Measurements from ENCODE around the gene MBD2. TPM values are rescaled to one million over a fixed set of nuclear protein-coding genes. Genes with fewer than 3 reads are reported as not detected.
A peak's percentile ranks its signal among the peaks of the same experiment; 100 is the strongest.
"Not testable (repeated sequence)": the region's sequence is repeated elsewhere in the genome, so short reads cannot be mapped to it uniquely, and the experiment has no call there.

Gene MBD2
- total RNA-seq, 2 experiments from 2014 or later: 116 to 133 TPM

DNA sequence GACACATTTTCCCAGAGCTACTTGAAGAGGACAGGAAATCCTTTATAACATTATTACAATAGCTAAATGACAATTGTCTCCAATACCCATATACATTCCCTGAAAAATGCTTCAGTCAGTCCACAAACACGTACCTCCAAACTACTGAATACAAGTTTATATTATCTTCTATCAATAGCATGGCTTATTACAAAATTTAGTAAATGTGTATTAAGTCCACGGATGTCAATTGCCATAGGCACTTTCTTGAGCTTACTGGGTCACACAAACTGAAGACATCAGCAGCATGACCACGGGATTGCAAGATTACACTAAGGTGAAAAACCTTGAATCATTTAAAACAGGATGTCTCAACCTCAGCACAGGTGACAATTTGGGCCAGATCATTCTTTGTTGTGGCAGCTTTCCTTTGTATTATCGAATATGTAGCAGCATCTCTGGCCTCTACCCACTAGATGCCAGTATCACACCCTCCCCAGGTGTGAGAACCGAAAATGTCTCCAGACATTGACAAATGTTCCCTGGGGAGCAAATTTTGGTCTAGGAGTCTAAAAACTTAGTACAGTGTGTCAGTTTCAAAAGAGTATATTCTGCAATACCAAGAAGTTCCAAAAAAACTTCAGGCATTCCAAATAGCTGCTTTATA is 1.4 kb downstream of the MBD2 start:
- H3K27me3 Mint-ChIP-seq: no peaks in the 10 kb centered on the region
- peak overlapping the region; percentile 96 for H3K4me3 Mint-ChIP-seq
- H3K27ac Mint-ChIP-seq: peak overlapping the region; percentile 94
- H3K9me3 Mint-ChIP-seq: no peaks in the 10 kb centered on the region
- DNase-seq: peak; percentile 31
- peaks cover 15% of the 10 kb centered on the region for H3K36me3 Mint-ChIP-seq
- peaks cover 38% of the 10 kb centered on the region for H3K4me1 Mint-ChIP-seq

- no peak for DNase-seq
- Mint-ChIP-seq H3K27ac (no peak overlapping the region), H3K36me3 (peaks cover 15% of the 10 kb centered on the region), H3K9me3 (no peaks in the 10 kb centered on the region), H3K4me1 (peaks cover 52% of the 10 kb centered on the region), H3K4me3 (no peak overlapping the region), H3K27me3 (no peaks in the 10 kb centered on the region)
Measured at GRCh38 chr18:54220406-54220805, 4.1 kb downstream of the MBD2 start.

GRCh38 chr18:54218803-54219202 is 5.7 kb downstream of the MBD2 start:
- not testable (repeated sequence) for H3K4me3 Mint-ChIP-seq, H3K27me3 Mint-ChIP-seq, H3K27ac Mint-ChIP-seq, H3K9me3 Mint-ChIP-seq, DNase-seq
- Mint-ChIP-seq H3K36me3 (peaks cover 20% of the 10 kb centered on the region), H3K4me1 (peaks cover 53% of the 10 kb centered on the region)

DNA sequence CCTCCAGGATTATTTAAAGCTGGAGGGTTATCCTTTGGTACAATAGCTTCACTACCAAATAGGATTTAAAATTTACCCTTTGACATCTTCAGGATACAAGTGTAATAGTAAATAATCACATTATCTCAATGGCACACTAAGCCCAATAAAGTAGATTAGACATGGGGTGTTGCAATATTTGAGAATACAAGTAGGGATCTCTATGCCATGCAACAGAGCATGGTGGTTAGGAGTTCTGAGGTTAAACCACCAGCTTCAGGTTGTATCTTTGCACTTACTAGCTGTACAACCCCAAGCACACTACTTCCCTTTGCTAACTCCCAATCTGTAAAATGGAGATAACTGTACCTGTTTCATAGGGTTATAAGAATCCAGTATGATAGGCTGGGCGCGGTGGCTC is 6.2 kb downstream of the MBD2 start:
- Mint-ChIP-seq H3K4me1 (peaks cover 55% of the 10 kb centered on the region), H3K36me3 (peaks cover 20% of the 10 kb centered on the region), H3K27me3 (no peaks in the 10 kb centered on the region), H3K27ac (no peak overlapping the region), H3K4me3 (no peak overlapping the region), H3K9me3 (no peaks in the 10 kb centered on the region)
- no peak for DNase-seq

GRCh38 chr18:54217624-54218023 is 6.8 kb downstream of the MBD2 start:
- H3K9me3 Mint-ChIP-seq: no peaks in the 10 kb centered on the region
- peaks cover 20% of the 10 kb centered on the region for H3K36me3 Mint-ChIP-seq
- peaks cover 50% of the 10 kb centered on the region for H3K4me1 Mint-ChIP-seq
- DNase-seq: no peak
- no peaks in the 10 kb centered on the region for H3K27me3 Mint-ChIP-seq
- H3K4me3 Mint-ChIP-seq: no peak overlapping the region
- no peak overlapping the region for H3K27ac Mint-ChIP-seq

DNA sequence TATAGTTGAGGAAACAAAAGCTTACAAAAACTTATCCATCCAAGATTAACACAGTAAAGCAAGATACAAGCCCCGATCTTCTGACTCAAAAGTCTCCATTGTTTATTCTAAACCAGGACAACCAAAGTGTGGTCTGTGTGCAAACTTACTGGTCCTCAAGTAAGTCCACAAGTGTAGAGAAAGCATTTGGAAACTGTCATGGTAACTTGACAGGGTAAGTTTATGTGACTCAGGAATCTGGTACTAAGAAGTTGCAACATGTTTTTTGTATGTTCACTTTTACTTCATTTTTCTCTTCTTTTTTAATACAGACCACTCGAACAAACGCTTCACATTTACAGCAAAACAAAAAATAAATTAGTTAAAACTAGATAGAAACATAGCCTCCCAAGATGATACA is 9.4 kb downstream of the MBD2 start:
- Mint-ChIP-seq H3K27me3 (no peaks in the 10 kb centered on the region), H3K36me3 (peaks cover 12% of the 10 kb centered on the region), H3K27ac (no peak overlapping the region), H3K4me1 (peaks cover 48% of the 10 kb centered on the region), H3K4me3 (no peak overlapping the region), H3K9me3 (no peaks in the 10 kb centered on the region)
- DNase-seq: no peak

GRCh38 chr18:54210463-54210862 is 14.0 kb downstream of the MBD2 start:
- no peaks in the 10 kb centered on the region for H3K9me3 Mint-ChIP-seq
- no peaks in the 10 kb centered on the region for H3K27me3 Mint-ChIP-seq
- DNase-seq: no peak
- H3K36me3 Mint-ChIP-seq: peaks cover 10% of the 10 kb centered on the region
- peak overlapping the region; percentile 52 for H3K27ac Mint-ChIP-seq
- peaks cover 53% of the 10 kb centered on the region for H3K4me1 Mint-ChIP-seq
- H3K4me3 Mint-ChIP-seq: no peak overlapping the region

DNA sequence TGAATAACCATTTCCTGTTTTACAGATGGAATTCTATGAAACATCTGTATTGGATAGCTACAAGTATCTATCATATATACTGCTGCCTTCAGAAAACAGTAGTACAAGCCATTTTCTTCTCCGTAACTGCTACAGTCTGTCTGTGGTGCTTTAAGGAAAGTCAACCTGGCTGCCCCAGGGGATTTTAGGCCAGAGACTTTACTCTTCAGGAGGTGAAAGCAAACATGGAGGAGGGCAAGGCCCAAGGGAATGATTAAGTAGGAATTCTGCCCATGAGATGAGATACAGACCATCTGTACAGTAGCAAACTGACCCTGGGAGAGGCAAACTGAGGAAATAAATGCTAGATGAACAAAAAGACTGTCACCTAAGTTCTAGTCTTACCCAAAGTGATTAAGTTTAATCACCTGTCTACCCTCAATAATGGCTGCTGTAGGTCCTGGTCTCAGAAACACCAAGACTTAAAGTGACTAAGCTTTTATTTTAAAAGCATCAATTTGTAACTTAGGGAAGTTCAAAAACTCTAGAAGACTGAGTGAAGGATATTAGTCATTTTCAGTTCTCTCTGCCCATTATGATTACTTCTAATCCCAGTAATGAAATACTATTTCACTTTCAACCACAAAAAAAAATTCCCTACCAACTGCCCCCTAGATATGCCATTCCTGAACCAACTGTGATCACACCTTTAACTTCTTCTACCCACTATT is 14.8 kb downstream of the MBD2 start:
- H3K27ac Mint-ChIP-seq: peak overlapping the region; percentile 84

GRCh38 chr18:54206447-54206846 is 18.0 kb downstream of the MBD2 start:
- peaks cover 22% of the 10 kb centered on the region for H3K36me3 Mint-ChIP-seq
- no peak for DNase-seq
- no peaks in the 10 kb centered on the region for H3K9me3 Mint-ChIP-seq
- H3K27me3 Mint-ChIP-seq: no peaks in the 10 kb centered on the region
- no peak overlapping the region for H3K4me3 Mint-ChIP-seq
- peak overlapping the region; percentile 1 for H3K27ac Mint-ChIP-seq
- peaks cover 39% of the 10 kb centered on the region for H3K4me1 Mint-ChIP-seq

More for the DNA sequence above, 14.8 kb downstream of the MBD2 start:
- H3K4me1 Mint-ChIP-seq: peaks cover 48% of the 10 kb centered on the region
- no peaks in the 10 kb centered on the region for H3K27me3 Mint-ChIP-seq
- peaks cover 7% of the 10 kb centered on the region for H3K36me3 Mint-ChIP-seq
- H3K4me3 Mint-ChIP-seq: peak overlapping the region; percentile 48
- no peaks in the 10 kb centered on the region for H3K9me3 Mint-ChIP-seq
- DNase-seq: no peak

DNA sequence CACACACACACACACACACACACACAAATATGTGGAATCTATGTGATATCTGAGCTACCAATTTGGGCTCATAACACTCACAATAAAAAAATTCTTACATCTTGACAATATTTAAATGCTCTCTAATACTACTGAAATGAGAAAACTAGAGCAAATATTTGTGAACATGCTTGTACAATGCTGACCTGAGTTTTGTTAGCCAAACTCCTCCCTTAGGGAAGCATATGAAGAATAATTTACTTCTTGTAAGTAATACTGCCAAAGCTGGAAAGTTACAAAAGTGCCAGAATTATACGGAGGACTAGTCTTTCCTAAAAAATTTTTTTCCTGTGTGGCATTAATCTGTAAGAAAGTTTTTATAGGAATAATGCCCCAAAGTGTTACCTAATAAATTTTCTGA is 18.5 kb downstream of the MBD2 start:
- Mint-ChIP-seq H3K27me3 (no peaks in the 10 kb centered on the region), H3K4me1 (peaks cover 37% of the 10 kb centered on the region), H3K36me3 (peaks cover 27% of the 10 kb centered on the region), H3K4me3 (no peak overlapping the region), H3K27ac (no peak overlapping the region), H3K9me3 (no peaks in the 10 kb centered on the region)
- no peak for DNase-seq

- H3K27me3 Mint-ChIP-seq, H3K9me3 Mint-ChIP-seq, H3K27ac Mint-ChIP-seq, DNase-seq, H3K4me3 Mint-ChIP-seq: not testable (repeated sequence)
- Mint-ChIP-seq H3K36me3 (peaks cover 27% of the 10 kb centered on the region), H3K4me1 (peaks cover 35% of the 10 kb centered on the region)
Measured at GRCh38 chr18:54205448-54205847, 19.0 kb downstream of the MBD2 start.

- no peak overlapping the region for H3K4me3 Mint-ChIP-seq
- H3K27ac Mint-ChIP-seq: no peak overlapping the region
- H3K36me3 Mint-ChIP-seq: peaks cover 29% of the 10 kb centered on the region
- DNase-seq: no peak
- H3K9me3 Mint-ChIP-seq: no peaks in the 10 kb centered on the region
- H3K27me3 Mint-ChIP-seq: no peaks in the 10 kb centered on the region
- peaks cover 30% of the 10 kb centered on the region for H3K4me1 Mint-ChIP-seq
Measured at GRCh38 chr18:54204883-54205282, 19.6 kb downstream of the MBD2 start.

DNA sequence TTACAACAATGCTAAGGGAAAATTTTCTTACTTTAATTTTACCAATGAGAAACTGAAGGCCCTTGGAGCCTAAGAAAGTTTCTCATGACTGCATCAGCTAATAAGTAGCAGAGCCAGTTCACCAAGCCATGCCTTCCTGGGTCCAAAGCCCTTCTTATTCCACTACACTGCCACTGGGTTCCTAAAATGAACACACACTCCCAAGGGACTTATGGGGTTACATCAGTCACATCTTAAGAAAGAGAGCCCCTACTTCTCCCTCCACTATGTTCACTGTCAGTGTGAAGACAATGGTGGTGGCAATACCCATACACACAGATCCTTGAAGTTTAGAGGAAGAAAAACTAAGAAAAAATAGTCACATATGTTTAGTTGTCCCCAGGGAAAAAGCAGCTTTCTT is 20.6 kb downstream of the MBD2 start:
- Mint-ChIP-seq H3K27ac (no peak overlapping the region), H3K4me3 (no peak overlapping the region), H3K27me3 (no peaks in the 10 kb centered on the region), H3K9me3 (no peaks in the 10 kb centered on the region), H3K4me1 (peaks cover 29% of the 10 kb centered on the region), H3K36me3 (peaks cover 34% of the 10 kb centered on the region)
- no peak for DNase-seq

- Mint-ChIP-seq H3K4me1 (peaks cover 24% of the 10 kb centered on the region), H3K9me3 (no peaks in the 10 kb centered on the region), H3K4me3 (no peak overlapping the region), H3K36me3 (peaks cover 37% of the 10 kb centered on the region), H3K27ac (no peak overlapping the region), H3K27me3 (no peaks in the 10 kb centered on the region)
- no peak for DNase-seq
Measured at GRCh38 chr18:54202851-54203250, 21.6 kb downstream of the MBD2 start.

- Mint-ChIP-seq H3K4me3 (no peak overlapping the region), H3K27me3 (no peaks in the 10 kb centered on the region), H3K9me3 (no peaks in the 10 kb centered on the region), H3K27ac (no peak overlapping the region), H3K4me1 (peaks cover 13% of the 10 kb centered on the region), H3K36me3 (peaks cover 38% of the 10 kb centered on the region)
- no peak for DNase-seq
Measured at GRCh38 chr18:54197747-54198411, 26.6 kb downstream of the MBD2 start.

Data from activated naive CD8-positive, alpha-beta T cell treated with anti-CD3 and anti-CD28 coated beads for 36 hours (primary cell).